ENCODE results near the gene KLC1.
"Not testable (repeated sequence)": the region's sequence is repeated elsewhere in the genome, so short reads cannot be mapped to it uniquely, and the experiment has no call there.

Gene KLC1

DNA sequence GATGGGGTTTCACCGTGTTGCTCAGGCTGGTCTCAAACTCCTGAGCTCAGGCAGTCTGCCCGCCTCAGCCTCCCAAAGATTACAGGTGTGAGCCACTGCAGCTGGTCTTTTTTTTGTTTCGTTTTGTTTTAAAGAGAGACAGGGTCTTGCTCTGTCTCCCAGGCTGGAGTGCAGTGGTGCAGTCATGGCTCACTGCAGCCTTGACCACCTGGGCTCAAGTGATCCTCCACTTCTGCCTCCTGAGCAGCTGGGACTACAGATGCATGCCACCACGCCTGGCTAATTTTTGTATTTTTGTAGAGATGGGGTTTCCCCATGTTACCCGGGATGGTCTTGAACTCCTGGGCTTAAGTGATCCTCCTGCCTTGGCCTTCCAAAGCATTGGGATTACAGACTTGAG lies 62.6 kb downstream of the KLC1 start:
- not testable (repeated sequence) for DNase-seq (ENCODE audit: low read depth)

DNA sequence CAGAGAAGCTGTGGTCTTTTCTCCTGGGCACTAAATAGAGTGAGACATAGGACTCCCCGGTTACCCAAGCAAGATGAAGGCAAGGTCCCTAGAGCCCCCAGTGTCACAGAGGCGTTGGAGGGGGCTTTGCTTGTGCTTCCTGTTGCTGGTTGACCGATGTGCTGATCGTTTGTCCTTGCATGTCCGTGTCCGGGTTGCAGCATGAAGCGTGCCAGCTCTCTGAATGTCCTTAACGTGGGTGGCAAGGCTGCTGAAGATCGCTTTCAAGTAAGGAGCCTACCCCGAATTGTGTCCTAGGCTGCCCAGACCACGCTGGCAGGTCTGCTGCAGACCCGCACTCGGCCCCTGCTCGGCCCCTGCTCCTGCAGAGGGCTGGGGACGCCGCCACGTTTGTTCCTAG lies 63.1 kb downstream of the KLC1 start:
- no peak for DNase-seq (ENCODE audit: low read depth)

DNA sequence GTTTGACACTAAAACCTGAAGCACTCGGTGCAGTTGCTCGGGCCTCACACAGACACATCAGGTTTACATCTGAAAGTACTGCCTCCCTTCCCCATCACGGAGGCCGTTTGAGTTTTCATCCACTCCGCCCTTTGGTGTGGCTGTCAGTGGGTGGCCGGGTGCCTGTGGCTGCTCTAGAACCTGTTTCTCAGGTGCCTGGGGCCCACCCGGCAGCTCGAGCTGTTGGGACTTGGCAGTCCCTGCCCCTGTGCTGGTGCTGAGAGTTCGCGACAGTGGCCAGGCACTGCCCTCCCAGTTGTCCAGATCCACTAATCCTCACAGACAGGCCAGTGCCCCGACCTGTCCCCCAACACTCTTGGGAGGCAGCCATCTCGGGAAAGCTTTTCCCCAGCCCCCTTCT lies 63.9 kb downstream of the KLC1 start:
- no peak for DNase-seq (ENCODE audit: low read depth)

DNA sequence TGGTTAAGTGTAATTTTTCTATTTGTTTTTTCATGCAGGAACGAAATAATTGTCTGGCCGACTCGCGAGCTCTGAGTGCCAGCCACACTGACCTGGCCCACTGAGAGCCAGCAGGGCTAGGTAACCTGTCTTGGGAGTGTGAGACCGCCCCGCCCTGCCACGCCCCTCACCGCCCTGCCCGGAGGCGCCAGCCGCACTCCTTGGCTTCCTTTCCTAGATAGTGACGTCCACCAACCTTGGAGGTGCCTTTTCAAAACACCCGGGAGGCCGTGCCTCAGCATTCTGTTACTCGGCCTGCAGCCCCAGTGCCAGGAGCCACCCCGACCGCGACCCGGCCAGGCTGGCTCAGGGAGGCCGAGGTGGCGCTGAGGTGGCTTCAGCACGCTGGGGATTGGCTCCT lies 64.5 kb downstream of the KLC1 start:
- DNase-seq (ENCODE audit: low read depth) = no peak

DNA sequence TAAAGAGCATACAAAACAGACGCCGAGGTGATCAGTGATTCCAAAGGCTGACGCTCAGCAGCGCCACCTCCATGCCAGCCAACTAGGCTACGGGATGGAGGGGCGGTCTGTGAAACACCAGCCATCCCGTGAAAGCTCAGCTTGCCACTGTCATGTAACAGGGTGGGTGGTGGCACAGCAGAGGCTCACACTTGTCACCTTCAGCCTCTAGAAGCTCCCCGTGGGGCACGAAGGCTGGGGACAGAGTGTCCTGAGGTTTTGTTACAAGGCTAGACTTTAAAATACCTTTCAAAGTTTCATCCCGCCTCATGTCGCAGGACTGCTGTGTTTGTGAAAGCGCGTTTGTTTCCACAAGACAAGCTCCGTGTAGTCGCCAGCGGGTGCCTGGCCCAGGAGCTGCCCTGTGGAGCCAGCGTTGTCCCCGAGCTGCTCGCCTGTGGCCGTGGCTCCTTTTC lies 65.6 kb downstream of the KLC1 start:
- DNase-seq (ENCODE audit: low read depth) = no peak

DNA sequence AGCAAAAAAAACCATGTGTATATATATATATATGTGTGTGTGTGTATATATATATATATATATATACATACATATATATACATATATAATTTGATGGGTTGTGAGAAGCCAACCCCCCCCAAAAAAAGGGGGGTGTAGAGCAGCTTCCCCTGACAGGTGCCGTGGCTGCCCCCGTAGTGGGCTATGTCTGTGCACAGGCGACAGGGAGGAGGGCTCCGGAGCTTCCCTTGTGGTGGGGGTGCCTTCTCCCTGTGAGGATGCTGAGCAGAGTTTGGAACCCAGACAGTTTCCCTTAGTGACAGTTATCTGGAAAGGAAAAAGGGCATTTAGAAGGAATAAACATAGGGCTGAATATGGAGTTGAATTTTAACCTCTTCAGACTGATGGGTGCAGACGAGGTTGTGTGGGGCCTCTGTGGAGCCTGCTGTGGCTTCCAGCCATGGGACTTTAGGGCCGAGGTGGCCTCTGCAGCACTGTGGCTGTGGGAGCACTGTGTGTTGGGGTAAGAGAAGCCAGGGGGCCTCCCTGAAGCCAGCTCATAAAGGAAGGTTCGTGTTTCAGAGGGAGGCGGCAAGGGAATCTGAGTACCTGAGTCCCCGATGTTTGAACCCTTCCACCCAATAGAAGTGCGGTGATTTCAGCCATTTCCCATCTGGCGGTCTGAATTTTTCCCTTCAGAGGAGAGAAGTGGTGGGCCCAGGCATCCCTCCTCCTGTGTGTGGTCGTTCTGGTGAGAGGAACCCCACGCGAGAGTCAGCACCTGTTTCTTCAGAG lies 66.5 kb downstream of the KLC1 start:
- no peak for DNase-seq (ENCODE audit: low read depth)

DNA sequence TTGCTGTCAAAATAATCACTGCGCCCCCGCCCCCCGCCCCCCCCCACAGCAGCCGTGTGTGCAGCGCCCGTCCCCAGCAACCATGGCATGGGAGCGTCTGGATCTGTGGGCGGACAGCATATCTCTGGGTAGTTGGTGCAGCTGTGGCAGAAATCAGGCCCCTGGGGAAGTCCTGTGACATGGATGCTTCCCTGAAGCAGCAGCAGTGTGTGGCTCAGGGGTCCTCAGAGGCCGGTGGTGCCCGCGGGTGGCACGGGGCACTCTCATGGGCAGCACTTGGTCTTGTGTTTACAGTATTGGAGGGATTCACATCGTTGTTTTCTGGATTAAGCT lies 67.0 kb downstream of the KLC1 start:
- DNase-seq (ENCODE audit: low read depth) = no peak

DNA sequence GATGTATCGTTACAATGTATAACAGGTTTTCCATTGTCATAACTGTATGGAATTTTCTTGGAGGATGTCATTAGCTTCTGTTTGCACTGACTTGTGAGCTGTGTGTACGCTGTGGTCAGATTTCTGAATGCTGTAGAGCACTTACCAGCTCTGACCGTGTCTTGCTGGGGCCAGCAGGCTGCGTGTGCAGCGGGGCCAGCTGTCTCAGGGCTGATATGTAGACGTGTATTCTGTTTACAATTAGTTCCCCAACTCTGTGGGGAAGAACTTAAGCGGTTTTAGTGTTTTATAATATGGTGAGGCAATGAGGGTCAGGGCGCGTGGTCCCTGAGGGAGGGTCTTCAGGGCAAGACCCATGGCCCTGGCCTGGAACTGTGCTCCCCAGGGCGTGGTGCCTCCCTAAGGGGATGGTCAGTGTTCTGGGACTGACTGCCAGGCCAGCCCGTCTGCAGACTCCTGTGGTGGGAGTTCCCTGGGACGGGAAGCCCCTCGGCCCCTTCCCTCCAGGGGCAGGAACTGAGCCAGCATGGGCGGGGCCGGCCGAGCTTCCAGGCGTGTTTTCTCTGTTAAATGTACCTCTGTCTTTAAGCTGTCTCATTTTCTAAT lies 67.6 kb downstream of the KLC1 start:
- DNase-seq (ENCODE audit: low read depth) = no peak

DNA sequence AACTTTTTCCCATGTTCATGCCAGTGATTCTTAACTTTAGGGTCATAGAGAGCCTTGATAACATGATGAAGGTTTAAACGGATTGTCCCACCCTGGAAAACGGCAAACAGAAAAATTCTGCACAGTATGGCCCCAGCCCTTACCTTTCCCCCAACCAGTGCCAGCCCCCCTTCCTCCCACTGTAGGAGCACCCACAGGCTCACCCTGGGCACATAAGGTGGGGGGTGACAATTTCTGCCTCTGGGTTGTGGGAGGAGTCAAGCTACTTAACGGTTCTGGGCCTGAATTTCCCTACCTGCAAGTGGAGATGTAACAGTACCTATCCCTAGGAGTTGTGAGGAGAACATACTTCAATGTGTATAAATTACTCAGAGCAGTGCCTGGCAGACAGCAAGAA lies 68.2 kb downstream of the KLC1 start:
- no peak for DNase-seq (ENCODE audit: low read depth)

DNA sequence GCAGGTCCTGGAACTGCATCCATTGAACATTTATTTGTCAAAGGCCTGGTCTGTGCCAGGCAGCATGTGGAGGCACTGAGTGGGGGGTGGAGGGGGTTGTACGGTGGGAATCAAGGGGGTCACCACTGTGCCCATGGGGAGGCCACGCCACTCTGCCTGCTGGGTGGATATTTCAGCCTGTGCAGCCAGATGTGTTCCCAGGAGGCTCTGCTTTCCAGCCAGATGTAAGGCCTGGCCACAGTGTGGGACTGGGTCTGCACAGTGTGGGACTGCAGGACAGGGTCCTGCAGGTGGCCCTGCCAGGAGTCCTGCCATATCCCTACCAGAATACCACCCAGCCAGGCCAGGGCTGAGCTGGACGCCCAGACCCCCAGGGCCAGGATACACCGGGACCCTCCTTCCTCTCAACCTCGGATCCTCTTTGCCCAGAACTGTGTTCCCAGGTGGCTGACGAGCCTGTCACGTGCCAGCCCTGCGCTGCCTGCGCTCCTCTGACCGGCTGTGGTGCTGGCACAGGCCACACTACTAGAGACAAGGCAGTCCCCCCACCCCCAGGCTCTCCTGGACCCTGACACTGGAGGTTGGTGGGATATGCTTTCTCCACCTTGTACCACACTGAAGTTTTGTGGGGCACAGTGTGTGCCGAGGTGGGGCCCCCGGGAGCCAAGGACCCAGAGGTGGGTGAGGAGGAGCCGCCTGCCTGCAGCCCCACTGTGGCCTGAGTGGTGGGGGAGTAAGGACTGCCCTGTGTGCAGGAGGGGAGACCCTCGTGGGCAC lies 68.8 kb downstream of the KLC1 start:
- no peak for DNase-seq (ENCODE audit: low read depth)

DNA sequence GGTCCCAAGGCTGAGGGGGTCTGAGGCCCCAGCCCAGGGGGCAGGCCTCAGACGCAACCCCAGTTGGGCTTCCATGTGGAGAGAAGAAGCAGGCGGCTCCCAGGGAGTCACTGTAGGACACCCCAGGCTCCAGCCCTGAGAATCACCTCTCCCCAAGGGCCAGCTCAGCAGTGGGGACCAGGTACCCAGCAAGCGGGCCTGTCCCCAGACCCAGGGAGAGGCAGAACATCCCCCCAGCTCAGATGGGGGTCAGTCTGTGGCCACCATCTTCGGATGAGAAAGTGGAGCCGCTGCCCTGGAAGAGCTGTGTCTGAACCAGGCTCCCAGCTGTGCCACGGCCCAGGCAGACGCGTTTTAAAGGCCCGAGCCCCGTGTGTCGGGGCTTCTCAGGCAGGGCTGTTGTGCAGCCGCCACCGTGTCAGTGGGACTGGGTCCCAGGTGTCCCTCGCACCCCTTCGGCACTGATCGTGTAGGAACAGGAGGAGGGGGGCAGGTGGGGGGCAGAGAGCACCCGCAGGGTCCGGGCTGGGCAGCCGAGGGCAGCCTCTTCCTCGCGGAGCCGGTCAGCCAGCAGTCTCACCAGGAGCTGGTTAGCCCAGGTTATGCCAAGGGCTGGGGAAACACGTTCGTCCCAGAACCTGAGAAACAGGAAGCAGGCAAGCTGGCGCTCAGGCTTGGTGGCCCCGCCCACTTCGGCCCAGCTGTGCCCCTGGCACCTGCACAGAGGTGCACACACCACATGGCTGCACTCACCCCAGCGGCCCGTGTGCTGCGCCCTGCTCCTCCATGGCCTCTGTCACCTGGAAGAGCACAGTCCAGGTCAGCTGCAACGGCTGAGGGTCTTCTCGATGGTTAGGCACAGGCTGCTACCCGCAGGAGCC lies 69.6 kb downstream of the KLC1 start:
- DNase-seq (ENCODE audit: low read depth) = no peak

DNA sequence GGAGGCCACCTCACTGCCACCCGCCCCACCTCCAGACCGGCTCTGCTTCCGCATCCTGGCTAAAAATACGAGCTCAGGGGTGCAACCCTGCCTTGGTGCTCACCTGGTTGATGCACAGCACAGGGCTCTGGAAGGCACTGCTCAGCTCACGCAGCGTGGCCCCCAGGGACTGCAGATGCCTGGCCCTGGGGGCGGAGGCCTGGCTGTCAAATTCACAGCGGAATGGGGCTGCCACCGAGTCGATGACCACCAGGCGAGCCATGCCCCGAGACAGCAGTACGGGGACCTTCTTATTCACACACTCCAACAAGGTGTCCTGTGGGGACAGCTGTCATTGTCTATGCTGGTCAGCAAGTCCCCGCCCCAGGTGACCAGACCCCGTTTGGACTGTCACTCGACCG lies 70.2 kb downstream of the KLC1 start:
- no peak for DNase-seq (ENCODE audit: low read depth)

DNA sequence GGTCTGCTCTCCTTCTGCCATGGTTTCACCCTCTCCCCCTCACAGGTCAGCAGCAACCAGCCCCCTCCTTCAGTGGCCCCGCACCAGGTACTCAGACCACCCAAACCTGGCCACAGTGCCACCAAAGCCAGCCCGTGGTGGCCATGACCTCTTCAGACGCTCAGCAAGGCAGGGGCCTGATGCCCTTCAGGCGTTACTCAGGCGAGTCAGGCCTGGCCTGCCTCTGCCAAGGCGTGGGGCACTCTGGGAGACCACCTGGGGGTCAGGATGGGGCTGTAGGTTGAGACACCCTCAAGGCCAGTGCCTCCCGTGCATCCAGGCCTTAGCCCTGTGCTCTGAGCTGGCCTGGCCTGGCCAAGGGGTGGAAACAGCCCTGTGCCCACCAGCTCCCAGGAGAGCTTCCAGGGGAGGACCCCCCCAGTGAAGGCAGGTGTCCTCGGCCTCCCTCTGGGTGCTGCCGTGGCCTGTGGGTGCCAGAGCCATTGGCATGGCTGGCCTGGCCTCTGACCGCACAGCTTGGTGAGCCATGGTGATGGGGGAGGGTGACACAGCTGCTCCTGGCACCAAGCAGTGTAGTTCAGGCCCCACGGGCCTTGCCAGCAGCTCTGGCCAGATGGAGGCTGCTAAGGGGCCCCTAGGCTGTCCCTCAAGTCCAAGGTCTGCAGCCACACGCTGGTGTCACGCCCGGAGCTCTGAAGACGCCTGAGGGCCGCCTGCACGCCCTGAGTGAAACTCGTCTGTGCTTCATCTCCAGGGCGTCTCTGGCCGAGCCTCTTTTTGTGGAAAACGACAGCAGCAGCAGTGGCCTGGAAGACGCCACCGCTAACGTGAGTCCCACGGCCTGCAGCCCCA lies 71.1 kb downstream of the KLC1 start:
- no peak for DNase-seq (ENCODE audit: low read depth)

DNA sequence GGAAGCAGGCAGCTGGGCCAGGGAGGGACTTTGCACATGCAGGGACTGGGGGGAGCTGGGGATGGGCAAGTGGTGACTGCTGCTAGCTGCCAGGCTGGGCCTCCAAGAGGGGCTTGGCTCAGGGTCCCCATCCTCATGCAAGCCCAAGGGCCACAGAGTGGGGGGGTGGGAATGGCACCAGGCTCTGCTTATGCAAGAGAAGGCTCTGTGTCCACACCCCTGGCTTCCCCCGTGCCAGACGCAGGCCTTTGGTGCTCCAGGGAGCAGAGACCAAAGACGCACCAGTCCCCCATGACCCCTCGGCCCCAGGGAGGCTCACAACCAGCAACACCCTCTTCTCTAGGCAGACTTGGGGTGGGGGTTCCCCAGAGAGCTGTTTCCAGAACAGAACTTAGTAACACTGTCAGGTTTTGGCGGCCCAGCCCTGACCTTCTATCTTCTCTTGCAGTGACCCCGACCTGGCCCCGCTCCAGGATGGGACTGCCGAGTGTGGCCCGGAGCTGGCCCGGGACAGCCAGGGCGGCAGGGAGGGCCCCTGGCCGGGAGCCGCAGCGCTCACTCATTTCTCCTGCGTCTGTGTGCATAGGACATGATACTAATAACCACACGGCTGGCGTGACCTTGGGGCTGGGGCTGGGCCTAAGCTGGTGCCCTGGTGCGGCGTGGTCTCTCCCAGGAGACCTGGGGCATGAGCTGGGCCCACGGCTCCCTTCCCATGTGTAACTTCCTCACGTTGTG lies 71.9 kb downstream of the KLC1 start:
- no peak for DNase-seq (ENCODE audit: low read depth)

DNA sequence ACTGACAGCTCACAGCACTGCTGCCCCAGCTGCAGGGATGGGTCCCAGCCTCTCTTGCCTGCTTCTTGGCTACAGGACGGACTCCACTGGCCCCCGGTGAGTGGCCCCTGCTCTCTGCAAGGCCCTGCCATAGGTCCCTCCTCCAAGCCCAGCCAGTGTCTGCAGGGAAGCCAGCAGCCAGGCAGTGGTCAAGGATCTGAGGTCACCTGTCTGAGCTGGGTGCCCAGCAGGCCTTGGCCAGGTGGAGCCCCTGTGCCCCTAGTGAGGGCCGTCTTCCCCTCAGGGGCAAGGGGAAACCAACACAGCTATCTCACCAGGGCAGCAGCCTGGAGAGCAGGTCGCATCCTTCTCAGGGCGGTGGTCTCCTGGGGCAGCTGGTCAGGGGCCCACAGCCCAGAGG lies 73.1 kb downstream of the KLC1 start:
- DNase-seq (ENCODE audit: low read depth) = no peak

DNA sequence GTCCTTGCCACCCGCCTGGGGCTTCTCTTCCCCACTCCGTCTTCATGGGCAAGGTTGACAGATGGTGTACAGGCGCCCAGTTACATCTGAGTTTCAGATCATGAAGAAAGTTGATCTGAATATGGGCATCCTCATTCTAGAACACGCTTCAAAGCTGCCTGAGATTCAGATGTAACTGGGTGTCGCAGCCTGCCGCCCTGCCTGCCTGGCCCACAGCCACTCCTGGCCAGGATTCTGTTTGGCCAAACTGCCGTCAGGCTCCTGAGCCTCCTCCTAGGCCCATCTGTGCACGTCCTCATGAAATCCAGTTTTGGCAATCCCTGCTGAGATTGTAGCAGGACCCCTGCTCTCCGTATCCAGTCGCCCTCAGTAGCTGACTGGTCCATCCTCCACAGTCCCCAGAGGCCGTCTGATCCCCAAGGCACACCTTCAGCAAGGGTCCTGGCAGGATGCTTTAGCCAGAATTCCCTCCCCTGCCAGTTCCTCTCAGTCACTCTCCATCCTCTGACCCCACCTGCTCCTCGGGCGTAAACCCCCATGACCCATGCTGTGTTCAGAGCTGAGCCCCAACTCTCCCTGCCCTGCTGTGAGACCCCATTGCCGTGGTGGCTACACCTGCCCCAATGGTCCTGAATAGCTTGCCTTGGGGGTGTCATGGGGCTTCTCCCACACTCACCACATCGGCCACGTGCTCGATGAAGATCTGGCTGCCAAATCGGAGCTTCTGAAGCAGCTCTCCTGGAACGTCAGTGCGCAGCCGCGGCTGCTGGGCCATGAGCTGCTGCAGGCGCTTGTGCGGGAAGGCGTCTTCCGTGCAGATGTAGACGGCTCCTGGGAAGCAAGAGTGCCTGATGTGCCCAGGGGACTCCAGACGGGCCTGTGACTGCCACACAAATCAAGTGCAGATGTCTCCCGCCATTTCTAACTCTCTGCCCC lies 73.8 kb downstream of the KLC1 start:
- DNase-seq (ENCODE audit: low read depth) = no peak

DNA sequence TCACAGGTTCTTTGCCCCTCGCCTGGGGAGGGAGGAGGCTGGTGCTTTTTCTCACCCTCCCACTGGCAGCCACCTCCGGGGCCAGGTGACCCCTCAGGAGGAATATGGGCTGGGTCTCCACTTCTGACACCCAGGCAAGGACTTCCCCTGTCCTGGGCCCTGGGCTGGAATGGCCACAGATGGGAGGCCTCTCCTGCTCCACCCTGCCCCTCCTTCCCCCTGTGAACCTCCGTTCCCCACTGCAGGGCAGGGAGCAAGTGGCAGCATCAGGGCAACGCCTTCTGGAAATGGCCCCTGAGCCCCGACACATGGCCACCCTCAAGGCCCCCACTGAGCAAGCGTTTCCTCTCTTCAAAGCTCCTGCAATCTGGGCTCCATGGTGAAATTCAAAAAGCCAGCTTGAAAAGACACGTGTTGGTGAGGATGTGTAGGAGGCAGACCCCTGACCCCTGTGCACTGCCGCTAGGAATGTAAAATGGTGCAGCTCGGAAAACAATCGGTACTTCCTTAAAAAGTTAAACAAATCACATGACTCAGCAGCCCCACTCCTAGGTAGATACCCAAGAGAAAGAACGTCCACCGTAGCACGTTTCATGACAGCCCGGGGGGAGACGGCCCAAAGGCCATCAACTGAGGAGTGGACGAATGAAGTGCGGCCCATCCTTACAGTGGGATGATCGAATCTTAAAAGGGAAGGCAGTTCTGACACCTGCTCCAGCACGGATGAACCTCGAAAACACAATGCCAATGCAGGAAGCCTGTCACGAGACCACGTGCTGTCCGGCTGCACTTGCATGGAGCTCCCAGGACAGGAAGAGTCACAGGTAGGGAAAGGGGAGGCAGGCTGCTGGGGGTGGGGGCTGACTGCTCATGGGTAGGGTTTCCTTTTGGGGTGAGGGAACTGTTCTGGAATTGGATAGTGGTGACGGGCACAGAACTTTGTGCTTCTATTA lies 74.7 kb downstream of the KLC1 start:
- no peak for DNase-seq (ENCODE audit: low read depth)

DNA sequence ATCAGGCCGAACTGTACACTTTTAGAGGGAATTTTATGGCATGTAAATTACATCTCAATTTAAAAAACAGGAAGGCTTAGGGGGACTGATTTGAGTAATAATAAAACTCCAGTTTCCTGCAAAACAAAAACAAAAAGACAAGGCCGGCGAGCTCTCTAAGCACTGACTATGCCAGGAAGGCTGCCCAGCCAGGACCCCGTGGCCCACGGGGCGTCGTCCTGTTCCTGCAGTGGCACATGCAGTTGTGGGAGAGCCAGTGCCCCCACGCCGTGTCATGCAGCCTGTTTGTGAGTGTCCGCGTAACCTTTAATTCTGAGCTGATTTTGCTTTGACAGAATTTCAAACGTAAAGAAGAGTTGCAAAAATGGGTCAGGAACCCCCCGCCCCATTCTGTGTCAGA lies 75.7 kb downstream of the KLC1 start:
- no peak for DNase-seq (ENCODE audit: low read depth)

Data from T-helper 22 cell (primary cell).